Measurements from ENCODE around the gene PHACTR1. TPM values are rescaled to one million over a fixed set of nuclear protein-coding genes. Genes with fewer than 3 reads are reported as not detected.
A peak's percentile ranks its signal among the peaks of the same experiment; 100 is the strongest.

The PHACTR1 gene
- total RNA-seq, 2 experiments from 2014 or later = 0.58 to 0.72 TPM

DNA sequence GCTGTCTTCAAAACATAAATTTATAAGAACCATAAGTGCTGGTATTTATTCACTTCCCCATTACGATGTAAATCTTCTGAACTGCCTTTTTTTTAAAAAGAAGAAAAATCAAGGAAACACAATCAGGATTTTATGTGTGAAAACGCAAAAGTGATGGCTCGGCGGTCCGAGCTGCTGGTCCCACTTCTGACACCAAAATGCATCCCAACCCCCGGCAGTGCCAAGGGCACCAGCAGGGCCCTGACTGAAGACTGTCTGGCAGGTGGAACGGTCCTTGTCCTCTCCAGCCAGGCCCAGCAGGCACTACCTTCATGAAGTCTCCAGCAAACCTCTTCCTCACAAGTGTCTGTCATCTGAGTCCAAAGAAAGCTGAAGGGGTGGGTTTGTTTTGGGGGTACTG, 570.5 kb downstream of the PHACTR1 start:
- DNase-seq = no peak
- Mint-ChIP-seq H3K27me3 (no peaks in the 10 kb centered on the region), H3K36me3 (peaks cover 61% of the 10 kb centered on the region), H3K4me3 (no peak overlapping the region), H3K9me3 (peaks cover 31% of the 10 kb centered on the region), H3K27ac (no peak overlapping the region), H3K4me1 (no peaks in the 10 kb centered on the region)

DNA sequence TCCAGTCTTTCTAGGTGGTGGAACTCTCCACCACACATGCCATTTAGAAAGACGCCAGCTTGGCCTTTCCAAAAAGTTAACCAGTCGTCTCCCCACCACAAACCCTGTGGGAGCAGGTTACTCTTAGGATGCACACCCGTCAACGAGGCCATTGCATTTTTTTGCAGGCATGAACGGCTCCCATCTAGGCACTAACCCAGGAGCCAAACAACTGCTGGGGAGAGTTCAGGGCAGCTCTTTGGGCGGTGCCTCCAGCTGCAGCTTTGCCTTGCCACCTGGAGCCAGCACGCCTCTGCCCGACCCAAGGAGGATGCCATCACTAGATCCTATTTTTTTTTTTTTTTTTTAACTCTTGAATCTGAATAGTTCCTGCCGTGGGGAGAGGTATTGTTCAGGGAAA, 571.9 kb downstream of the PHACTR1 start:
- Mint-ChIP-seq H3K36me3 (peaks cover 68% of the 10 kb centered on the region), H3K4me3 (no peak overlapping the region), H3K27me3 (no peaks in the 10 kb centered on the region), H3K27ac (no peak overlapping the region), H3K9me3 (peaks cover 31% of the 10 kb centered on the region), H3K4me1 (no peaks in the 10 kb centered on the region)
- DNase-seq = no peak

DNA sequence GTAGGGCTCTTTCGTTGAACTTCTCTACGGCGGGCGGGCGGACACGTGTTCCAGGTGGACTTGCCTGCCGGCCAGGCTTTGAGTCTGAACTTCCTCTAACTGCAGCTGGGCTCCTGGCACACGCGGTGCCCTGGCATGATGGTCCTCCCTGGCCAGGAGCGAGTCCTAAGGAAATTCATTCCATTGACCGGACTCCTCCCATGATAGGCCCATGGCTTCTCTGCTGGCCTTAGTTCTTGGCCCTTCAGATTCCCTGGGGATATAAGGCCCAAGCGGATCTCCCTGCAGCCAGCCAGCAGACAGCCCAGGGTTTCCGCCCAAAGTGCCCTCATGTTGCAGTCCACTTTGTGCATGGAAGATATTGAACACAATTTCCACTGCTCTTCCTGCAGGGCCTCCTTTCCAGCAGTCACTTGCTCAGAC, 572.4 kb downstream of the PHACTR1 start:
- H3K4me1 Mint-ChIP-seq = no peaks in the 10 kb centered on the region
- H3K4me3 Mint-ChIP-seq = no peak overlapping the region
- H3K9me3 Mint-ChIP-seq = peaks cover 29% of the 10 kb centered on the region
- DNase-seq = no peak
- no peaks in the 10 kb centered on the region for H3K27me3 Mint-ChIP-seq
- H3K27ac Mint-ChIP-seq = no peak overlapping the region
- peaks cover 68% of the 10 kb centered on the region for H3K36me3 Mint-ChIP-seq

DNA sequence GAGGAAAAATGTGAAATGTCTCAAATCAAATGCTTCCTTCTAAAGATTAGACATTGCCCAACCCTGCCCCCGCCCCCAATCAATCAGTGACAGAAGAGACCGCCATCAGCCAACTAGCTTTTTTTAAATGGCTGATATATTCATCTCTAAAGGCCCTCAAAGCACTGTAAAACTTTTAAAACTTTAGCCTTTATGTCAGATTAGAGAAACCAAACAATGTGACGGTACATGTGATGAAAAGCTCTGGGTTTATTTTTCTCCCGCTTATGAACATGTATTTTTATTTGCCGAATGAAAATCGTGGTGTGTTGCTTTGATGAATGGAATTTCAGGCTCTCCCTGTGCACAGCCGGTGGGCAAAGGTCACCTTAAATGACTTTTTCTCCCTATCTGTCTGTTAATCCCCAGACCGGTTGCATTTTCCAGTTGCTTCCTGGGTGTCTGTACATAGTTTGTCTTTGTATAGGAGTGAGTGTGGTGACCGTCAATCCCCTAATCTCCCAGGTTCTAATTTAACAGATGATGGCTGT, 573.3 kb downstream of the PHACTR1 start:
- no peak for DNase-seq
- no peaks in the 10 kb centered on the region for H3K27me3 Mint-ChIP-seq
- no peak overlapping the region for H3K27ac Mint-ChIP-seq
- no peaks in the 10 kb centered on the region for H3K4me1 Mint-ChIP-seq
- peaks cover 77% of the 10 kb centered on the region for H3K36me3 Mint-ChIP-seq
- peaks cover 29% of the 10 kb centered on the region for H3K9me3 Mint-ChIP-seq
- no peak overlapping the region for H3K4me3 Mint-ChIP-seq

DNA sequence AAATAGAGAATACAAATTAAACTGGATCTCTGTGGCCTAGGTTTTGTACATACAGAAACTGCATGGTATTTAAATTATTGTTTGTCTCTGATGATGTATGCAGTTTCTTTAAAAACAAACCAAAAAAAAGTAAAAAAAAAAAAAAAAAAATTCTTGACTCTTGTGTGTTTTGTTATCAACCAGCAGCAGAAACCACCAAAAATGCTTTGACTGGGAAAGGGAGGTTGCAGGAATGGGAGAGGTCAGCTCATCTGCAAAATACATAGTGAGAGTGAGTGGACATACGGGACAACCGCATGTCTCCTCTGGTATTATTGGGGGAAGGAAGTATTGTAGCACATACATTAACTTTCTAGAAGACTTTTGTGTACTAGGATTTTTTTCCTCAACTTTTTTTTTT, 573.8 kb downstream of the PHACTR1 start:
- no peaks in the 10 kb centered on the region for H3K27me3 Mint-ChIP-seq
- H3K4me3 Mint-ChIP-seq = no peak overlapping the region
- H3K36me3 Mint-ChIP-seq = peaks cover 81% of the 10 kb centered on the region
- H3K4me1 Mint-ChIP-seq = no peaks in the 10 kb centered on the region
- H3K9me3 Mint-ChIP-seq = peaks cover 29% of the 10 kb centered on the region
- H3K27ac Mint-ChIP-seq = no peak overlapping the region
- DNase-seq = no peak

DNA sequence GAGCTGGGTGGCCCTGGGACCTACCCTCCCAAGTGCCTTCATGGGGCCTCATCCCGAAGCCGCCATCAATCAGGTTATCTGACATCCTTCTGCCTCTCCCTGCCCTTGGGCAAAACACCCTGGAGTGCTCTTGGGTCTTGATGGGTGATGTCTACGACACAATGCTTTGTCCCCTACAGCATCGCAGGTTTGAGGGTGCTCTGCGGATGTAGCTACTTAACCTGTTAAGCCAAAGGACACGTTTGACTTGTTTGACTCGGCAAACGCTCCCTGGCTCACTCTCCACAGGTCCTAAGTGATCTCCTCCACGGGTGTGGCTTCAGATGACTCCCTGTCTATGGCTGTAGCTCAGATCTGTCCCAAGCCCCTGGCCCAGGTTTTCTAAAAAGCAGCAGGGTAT, 576.2 kb downstream of the PHACTR1 start:
- no peak for DNase-seq
- Mint-ChIP-seq H3K9me3 (peaks cover 12% of the 10 kb centered on the region), H3K36me3 (peaks cover 63% of the 10 kb centered on the region), H3K27ac (no peak overlapping the region), H3K27me3 (no peaks in the 10 kb centered on the region), H3K4me3 (no peak overlapping the region), H3K4me1 (no peaks in the 10 kb centered on the region)

DNA sequence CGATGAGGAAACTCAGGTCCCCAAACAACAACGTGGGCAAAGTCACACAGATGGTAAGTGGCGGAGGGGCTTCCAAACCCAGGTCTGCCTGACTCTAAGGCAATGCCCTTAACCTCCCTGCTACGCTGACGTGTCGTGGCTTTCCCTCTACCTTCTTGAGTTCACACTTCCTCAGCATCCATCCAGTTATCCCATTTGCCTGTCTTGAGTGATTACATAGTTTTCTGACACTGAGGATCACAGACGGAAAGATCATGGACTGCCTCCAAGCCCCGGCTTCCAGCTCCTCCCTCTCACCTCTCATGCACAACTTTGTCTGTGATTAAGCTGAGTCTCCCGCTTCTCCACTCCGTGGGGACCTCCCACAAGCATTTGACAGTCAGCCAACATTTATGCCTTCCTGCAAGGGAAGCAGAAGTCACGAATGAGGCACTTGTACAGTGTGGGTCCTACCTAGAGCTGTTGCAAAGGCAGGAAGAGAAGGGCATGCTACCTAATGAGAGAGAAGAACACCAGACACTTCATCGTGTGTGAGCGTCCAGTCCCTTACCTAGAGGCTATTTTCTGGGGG, 578.0 kb downstream of the PHACTR1 start:
- Mint-ChIP-seq H3K4me1 (no peaks in the 10 kb centered on the region), H3K9me3 (peaks cover 5% of the 10 kb centered on the region)

DNA sequence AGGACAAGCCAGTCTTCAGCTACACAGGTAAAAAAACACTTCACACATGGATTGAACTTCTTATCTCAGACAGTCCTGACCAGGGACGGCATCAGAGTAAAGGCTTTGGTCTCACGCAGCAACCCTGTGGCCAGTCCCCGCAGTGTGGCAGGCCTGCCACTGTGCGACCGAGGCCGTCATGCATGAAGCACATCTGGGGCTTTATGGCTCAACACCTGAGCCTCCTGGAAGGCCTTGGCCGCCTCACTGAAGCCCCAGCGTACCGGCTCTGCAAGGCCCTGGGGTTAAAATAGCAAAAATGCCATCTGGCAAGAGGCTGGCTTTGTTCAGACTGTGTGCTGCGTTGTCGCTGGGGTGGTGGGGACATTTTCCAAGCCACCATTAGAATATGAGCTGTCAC, 579.0 kb downstream of the PHACTR1 start:
- Mint-ChIP-seq H3K27me3 (no peaks in the 10 kb centered on the region), H3K4me1 (no peaks in the 10 kb centered on the region), H3K4me3 (no peak overlapping the region), H3K36me3 (peaks cover 47% of the 10 kb centered on the region), H3K9me3 (no peaks in the 10 kb centered on the region), H3K27ac (no peak overlapping the region)
- no peak for DNase-seq

More for the DNA sequence above, 578.0 kb downstream of the PHACTR1 start:
- DNase-seq = no peak
- Mint-ChIP-seq H3K27ac (no peak overlapping the region), H3K27me3 (no peaks in the 10 kb centered on the region), H3K36me3 (peaks cover 54% of the 10 kb centered on the region), H3K4me3 (no peak overlapping the region)

DNA sequence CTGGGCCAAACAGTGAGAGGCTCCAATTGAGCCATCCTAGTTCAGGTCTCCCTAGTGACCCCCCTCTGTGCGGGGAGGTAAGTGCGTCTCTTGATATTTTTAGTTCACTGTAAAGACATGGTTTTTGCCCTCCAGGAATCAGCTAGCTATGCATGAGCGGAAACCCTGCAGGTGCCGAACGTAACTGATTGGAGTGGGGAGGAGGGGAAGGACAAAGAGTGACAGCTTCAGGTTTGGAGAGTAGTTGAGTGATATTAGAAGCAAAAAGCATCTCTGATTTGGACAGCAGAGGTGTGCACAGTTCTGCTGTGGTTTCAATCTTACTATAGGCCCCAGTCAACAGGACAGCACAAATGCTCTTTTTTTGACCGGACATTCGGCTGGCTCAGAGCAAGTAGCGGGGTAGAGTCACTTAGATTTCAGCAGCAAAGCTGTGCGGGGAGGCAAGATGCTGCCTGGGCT, 580.0 kb downstream of the PHACTR1 start:
- DNase-seq = no peak
- H3K36me3 Mint-ChIP-seq = peaks cover 43% of the 10 kb centered on the region
- H3K4me1 Mint-ChIP-seq = no peaks in the 10 kb centered on the region
- H3K27ac Mint-ChIP-seq = no peak overlapping the region
- no peaks in the 10 kb centered on the region for H3K27me3 Mint-ChIP-seq
- H3K4me3 Mint-ChIP-seq = no peak overlapping the region
- H3K9me3 Mint-ChIP-seq = no peaks in the 10 kb centered on the region

DNA sequence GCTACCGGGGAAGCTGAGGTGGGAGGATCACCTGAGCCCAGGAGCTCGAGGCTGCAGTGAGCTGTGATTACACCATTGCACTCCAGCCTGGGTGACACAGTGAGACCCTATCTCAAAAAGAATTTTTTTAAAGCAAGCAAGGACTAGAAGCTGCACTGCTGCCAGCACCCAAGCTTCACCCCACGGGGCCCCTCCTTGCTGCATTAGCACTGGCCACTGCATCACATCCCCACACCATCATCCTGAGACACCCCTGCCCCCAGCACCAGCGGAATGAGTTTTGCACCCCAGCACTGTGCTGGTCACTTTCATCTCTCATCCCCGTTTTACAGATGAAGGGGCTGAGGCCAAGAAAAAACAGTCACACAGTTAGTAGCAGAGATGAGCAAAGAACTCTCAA, 580.8 kb downstream of the PHACTR1 start:
- H3K4me3 Mint-ChIP-seq = no peak overlapping the region
- peaks cover 42% of the 10 kb centered on the region for H3K36me3 Mint-ChIP-seq
- no peak for DNase-seq
- no peaks in the 10 kb centered on the region for H3K27me3 Mint-ChIP-seq
- H3K27ac Mint-ChIP-seq = no peak overlapping the region
- H3K9me3 Mint-ChIP-seq = no peaks in the 10 kb centered on the region
- peaks cover 3% of the 10 kb centered on the region for H3K4me1 Mint-ChIP-seq

DNA sequence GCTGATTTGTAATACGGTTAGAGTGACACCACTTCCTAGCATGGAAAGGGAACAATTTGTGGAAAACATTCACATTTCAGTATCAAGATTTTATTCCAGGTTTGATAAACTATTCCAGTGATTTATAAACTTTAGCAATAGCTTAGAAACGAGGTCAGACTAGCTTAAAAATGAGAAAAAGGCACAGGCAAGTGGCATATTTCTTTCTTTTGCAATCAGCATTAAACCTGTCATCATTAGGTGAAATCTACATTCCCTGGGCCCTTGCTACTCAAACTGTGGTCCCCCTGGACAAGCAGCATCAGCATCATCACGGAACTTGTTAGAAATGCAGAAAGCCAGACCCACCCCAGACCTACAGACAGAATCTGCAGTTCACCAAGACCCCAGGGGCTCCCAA, 581.9 kb downstream of the PHACTR1 start:
- Mint-ChIP-seq H3K4me1 (peaks cover 14% of the 10 kb centered on the region), H3K9me3 (peaks cover 5% of the 10 kb centered on the region), H3K36me3 (peaks cover 44% of the 10 kb centered on the region), H3K27me3 (no peaks in the 10 kb centered on the region), H3K27ac (no peak overlapping the region), H3K4me3 (no peak overlapping the region)
- no peak for DNase-seq

DNA sequence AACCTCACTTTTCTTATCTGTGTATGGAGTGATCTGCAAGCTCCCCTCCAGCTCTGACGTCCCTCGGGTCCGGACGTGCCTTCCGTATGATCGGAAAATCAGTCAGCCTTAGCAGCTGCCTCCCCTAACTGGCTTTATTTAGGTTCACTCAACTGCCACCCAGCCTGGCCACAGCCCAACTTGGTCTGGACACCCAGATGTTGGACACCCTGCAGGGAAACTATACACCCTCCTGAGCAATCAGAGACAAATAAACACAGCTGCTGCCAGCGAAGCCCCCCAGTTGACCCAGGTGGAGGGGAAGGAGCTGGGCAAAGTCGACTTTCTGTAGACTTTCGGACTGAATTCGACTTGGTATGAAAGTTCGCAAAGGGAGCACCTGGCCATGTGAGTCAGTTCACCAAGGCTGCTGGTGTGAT, 582.8 kb downstream of the PHACTR1 start:
- Mint-ChIP-seq H3K27ac (no peak overlapping the region), H3K36me3 (peaks cover 43% of the 10 kb centered on the region), H3K27me3 (no peaks in the 10 kb centered on the region), H3K4me1 (peaks cover 22% of the 10 kb centered on the region), H3K4me3 (no peak overlapping the region), H3K9me3 (peaks cover 5% of the 10 kb centered on the region)
- DNase-seq = no peak

DNA sequence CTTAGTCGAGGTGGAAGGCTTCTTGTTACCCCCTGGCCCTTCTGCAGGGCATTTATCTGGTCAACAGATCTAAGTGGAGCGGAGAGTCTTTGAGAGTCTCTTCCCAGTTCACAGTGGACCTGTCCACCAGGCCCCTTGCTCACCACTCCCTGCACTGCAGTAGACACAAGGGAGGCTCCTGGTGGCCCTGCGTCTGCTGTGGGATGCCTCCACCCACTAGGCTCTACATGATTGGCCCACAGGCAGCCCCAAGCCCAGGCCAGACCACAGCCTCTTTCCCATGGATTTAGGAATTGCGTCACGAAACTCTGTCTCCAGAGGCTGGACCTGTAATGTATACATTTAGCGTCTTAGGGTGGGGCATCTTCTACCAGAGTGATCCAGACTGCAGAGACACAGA, 583.4 kb downstream of the PHACTR1 start:
- peaks cover 39% of the 10 kb centered on the region for H3K36me3 Mint-ChIP-seq
- no peaks in the 10 kb centered on the region for H3K27me3 Mint-ChIP-seq

DNA sequence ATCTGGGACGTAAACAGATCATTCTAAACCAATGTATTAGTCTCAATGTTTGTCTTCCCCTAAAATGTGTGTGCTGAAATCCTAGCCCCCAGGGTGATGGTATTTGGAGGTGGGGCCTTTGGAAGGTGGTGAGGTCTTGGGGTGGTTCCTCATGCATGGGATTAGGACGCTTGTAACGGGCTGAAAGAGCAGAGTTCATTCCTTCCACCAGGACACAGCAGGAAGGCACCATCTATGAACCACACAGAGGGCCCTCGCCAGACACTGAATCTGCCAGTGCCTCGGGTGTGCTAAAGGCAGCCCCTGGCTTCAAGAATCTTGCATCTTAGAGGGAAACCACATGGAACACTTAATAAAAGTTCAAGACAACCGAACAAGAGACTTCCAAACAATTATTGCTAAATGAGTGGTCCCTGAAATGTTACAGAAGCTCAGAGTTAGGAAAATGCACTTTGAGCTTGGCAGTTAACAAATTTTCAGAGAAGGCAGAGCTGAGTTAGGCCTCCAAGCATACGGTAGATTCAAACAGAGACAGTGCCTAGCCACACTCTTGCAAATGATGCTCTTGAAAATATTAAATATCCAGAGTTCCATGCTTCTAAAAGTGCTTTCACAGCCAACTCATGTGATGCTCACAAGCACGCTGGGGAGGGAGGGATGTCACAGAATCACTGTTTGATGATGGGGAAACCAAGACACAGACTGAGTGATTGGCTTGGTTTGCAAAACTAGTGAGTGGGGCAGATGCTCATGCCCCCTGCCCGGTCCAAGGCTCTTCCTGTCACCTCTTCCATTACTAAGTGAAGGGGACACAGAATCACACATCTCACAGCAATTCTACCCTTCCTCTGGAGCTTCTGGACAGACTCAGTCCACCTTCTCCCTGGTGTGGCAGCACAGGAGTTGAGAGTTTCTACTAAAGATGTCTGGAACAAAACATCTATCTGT, 584.4 kb downstream of the PHACTR1 start:
- H3K27me3 Mint-ChIP-seq = no peaks in the 10 kb centered on the region
- H3K27ac Mint-ChIP-seq = no peak overlapping the region
- DNase-seq = no peak
- H3K9me3 Mint-ChIP-seq = peaks cover 5% of the 10 kb centered on the region
- peaks cover 39% of the 10 kb centered on the region for H3K36me3 Mint-ChIP-seq
- H3K4me3 Mint-ChIP-seq = no peak overlapping the region
- H3K4me1 Mint-ChIP-seq = peaks cover 25% of the 10 kb centered on the region

More for the DNA sequence above, 583.4 kb downstream of the PHACTR1 start:
- DNase-seq = no peak
- Mint-ChIP-seq H3K4me3 (no peak overlapping the region), H3K4me1 (peaks cover 24% of the 10 kb centered on the region), H3K9me3 (peaks cover 5% of the 10 kb centered on the region), H3K27ac (no peak overlapping the region)

DNA sequence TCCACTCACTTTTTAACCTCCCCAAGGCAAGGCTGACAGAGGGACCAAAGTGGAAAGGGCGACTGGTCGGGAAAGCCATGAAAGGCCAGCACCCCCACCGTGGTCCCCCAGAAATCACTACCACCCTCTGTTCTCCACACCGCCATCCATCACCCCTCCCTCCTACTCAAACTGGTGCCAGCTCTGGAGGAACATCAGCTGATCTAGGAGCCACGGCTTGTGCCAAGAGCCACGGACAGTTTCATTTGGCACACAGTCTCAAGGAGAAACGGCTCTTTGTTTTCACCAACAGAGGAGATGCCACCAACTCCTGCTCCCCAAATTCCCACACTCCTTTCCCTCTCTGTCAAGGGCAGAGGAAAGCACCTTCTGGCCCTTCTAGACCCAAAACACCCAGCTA, 585.7 kb downstream of the PHACTR1 start:
- no peak overlapping the region for H3K4me3 Mint-ChIP-seq
- H3K27ac Mint-ChIP-seq = peak overlapping the region; percentile 93
- peaks cover 5% of the 10 kb centered on the region for H3K9me3 Mint-ChIP-seq
- peaks cover 41% of the 10 kb centered on the region for H3K36me3 Mint-ChIP-seq
- H3K27me3 Mint-ChIP-seq = no peaks in the 10 kb centered on the region
- H3K4me1 Mint-ChIP-seq = peaks cover 27% of the 10 kb centered on the region
- no peak for DNase-seq

Measured in activated naive CD8-positive, alpha-beta T cell treated with anti-CD3 and anti-CD28 coated beads for 36 hours (primary cell).